ENCODE results near the gene KCNN1.

KCNN1 gene

DNA sequence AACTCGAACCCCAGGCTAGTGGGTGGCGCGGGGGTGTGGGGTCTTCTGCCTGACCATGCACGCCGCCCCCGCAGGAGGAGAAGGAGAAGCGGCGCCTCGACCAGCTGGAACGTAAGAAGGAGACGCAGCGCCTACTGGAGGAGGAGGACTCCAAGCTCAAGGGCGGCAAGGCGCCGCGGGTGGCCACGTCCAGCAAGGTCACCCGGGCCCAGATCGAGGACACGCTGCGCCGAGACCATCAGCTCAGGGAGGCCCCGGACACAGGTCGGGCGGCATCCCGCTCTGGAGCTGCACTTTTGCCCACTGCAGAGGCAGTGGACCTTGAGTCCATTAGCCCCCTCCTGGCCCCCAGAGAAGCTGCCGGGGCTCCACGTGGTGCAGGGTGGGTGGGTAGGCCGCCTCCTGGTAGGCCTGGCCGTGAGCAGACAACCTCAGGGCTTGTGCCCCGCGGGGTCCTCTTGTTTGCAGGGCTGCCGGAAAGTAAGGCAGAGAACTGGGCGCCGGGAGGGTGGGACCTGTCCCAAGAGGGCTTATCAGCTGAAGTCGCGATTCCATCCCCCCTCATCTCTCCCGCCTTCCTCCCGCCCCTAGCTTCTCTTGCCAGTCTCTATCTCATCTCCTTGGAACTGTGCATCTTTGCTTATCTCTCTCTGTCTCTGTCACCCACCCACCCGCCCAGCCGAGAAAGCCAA, 24.2 kb upstream of the KCNN1 start:
- TF ChIP-seq, protein P1, sequence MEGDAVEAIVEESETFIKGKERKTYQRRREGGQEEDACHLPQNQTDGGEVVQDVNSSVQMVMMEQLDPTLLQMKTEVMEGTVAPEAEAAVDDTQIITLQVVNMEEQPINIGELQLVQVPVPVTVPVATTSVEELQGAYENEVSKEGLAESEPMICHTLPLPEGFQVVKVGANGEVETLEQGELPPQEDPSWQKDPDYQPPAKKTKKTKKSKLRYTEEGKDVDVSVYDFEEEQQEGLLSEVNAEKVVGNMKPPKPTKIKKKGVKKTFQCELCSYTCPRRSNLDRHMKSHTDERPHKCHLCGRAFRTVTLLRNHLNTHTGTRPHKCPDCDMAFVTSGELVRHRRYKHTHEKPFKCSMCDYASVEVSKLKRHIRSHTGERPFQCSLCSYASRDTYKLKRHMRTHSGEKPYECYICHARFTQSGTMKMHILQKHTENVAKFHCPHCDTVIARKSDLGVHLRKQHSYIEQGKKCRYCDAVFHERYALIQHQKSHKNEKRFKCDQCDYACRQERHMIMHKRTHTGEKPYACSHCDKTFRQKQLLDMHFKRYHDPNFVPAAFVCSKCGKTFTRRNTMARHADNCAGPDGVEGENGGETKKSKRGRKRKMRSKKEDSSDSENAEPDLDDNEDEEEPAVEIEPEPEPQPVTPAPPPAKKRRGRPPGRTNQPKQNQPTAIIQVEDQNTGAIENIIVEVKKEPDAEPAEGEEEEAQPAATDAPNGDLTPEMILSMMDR (IDR thresholded peaks at IDR 0.05; ENCODE audit: low read depth, low read length): no peak
- H3K4me3 ChIP-seq (ENCODE audit: low read depth, low read length): no peak overlapping the region

DNA sequence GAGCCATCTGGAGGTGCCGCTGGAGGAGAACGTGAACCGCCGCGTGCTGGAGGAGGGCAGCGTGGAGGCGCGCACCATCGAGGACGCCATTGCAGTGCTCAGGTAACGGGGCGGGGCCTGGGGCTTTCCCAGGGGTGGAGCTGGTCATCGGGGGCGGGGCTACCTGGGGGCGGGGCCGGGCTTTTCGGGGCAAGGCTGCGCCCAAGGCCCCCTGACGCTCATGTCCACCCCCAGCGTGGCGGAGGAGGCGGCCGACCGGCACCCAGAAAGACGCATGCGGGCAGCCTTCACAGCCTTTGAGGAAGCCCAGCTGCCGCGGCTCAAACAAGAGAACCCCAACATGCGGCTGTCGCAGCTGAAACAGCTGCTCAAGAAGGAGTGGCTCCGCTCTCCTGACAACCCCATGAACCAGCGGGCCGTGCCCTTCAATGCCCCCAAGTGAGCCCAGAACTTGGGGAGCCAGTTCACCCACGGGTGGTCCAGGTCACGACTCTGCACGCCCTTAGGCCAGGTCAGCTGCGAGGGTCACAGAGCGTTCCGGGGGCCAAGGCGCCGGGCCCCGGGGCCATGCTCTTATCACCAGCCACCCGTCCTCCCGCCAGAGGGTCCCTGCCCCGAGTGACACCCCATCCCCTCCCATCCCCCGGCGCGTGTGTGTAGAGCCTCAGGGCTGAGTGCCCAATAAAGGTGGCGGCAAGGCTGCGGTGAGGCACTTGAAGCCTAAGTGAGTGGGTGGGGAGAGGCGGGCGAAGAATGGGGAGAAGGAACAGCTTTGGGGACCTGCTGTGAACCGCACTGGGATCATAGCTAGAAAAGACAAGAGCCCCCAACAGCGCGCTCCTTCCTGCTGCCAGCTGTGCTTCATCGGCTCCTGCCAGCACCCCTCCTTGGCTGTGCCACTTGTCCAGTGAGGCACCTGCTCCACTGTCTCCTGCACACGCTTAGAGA, 23.4 kb upstream of the KCNN1 start:
- H3K4me3 ChIP-seq (ENCODE audit: low read depth, low read length): no peak overlapping the region
- TF ChIP-seq, protein P1 (IDR thresholded peaks at IDR 0.05; ENCODE audit: low read depth, low read length): no peak

DNA sequence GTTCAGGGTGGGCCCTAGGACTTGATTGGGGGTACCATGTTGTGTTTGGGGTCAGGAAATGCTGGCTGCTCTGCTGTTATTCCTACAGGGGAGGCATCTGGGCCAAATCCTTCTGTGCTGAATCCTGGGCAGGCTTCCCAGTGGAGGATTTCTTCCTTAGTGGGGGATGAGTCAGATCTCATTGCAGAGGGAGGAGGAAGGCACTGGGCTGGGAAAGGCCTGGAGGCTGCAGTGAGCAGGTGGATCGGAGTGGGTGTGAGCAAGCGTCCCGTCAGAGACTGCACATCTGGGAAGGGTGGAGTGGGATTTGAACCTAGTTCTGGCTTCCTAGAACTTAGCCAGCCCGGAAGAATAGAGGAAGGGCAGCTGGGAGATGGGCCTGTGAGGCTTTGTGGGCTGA, 22.6 kb upstream of the KCNN1 start:
- no peak overlapping the region for H3K4me3 ChIP-seq (ENCODE audit: low read depth, low read length)
- TF ChIP-seq, protein P1 (IDR thresholded peaks at IDR 0.05; ENCODE audit: low read depth, low read length): no peak

DNA sequence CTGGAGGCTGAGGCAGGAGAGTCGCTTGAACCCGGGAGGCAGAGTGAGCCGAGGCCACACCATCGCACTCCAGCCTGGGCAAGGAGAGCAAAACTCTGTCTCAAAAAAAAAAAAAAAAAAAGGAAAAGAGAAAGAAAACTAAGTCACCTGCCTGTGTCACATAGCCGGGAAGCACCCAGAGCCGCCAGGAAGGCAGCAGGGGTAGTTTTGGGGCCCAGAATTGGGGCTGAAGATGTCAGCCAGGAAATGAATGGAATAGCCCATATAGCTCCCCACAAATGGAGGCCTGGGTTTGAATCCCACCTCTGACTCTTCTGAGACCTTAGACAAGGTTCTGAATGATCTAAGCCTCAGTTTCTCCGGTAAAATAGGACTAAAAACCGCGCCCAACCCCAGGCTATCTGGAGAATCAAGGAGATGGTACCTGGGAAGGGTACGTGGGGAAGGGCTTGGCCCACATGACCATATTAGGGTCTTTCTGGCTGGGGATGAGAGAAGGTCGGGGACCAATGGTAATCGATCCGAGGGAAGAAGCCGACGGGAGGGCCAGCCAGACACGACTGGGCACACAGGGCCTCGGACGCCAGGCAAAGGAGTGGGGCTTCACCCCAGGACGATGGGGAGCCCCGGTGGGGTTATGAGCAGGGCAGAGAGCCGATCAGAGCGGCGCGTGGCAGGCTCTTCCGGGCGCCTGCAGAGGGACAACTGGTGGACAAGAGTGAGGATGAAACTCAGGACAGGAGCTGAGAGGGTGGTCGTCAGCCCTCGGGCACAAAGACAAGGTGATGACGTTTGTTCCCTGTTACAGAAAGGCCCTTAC, 19.7 kb upstream of the KCNN1 start:
- peak overlapping the region; percentile 51 for H3K4me3 ChIP-seq (ENCODE audit: low read depth, low read length)
- TF ChIP-seq, protein P1 (IDR thresholded peaks at IDR 0.05; ENCODE audit: low read depth, low read length): no peak

DNA sequence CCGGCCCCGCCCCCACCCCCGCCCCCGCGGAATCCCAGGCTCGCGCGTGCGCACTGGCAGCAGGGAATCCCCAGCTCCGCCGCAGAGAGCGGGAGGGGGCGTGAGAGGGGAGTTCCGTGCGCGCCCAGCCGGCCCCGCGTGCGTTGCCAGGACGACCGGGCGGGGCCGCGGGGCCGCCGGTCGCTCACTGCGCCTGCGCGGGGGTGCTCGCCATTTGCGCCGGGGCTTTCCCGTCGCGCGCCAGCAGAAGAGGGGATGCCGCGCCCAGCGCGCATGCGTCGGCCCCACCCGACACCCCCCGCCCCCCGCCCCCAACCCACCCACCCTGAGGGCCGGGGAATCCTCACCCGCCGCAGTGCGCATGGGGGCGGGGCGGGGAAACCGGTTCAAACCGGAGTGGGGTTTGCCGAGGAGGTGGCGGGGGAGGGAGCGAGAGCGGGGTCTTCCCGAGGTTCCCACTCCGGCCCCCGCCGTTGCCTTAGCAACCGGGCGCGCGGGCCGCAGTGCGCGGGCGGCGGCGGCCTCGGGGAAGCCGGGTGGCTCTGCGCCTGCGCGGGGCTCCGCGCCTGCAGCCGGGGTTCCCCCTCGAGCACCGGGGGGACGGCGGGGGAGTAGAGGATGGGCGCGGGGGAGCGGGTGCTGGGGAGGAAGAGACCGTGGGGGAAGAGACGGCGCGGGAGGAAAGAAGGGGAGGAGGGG, 18.9 kb upstream of the KCNN1 start:
- H3K4me3 ChIP-seq (ENCODE audit: low read depth, low read length): peak overlapping the region; percentile 51
- TF ChIP-seq, protein P1 (IDR thresholded peaks at IDR 0.05; ENCODE audit: low read depth, low read length): no peak

- H3K4me3 ChIP-seq (ENCODE audit: low read depth, low read length): peak overlapping the region; percentile 41
- TF ChIP-seq, protein P1 (IDR thresholded peaks at IDR 0.05; ENCODE audit: low read depth, low read length): no peak
Observed at GRCh38 chr19:17948514-17948900, 18.4 kb upstream of the KCNN1 start.

Measured in WI38 (cell line).